Measurements from ENCODE around the gene NDC80. TPM values are rescaled to one million over a fixed set of nuclear protein-coding genes. Genes with fewer than 3 reads are reported as not detected.

Gene NDC80
- total RNA-seq, 1 experiment from 2014 or later, result 36.0 TPM

GRCh38 chr18:2536063-2536462, 35.3 kb upstream of the NDC80 start:
- intact Hi-C loops (cut with micrococcal nuclease; ENCODE audit: unreplicated experiment) (no loop called here), in situ Hi-C loops (cut with HindIII; ENCODE audit: low pct_unique_long_range_greater_than_20kb, low sequenced_read_pairs) (no loop called here)

GRCh38 chr18:2536493-2536892, 34.9 kb upstream of the NDC80 start:
- Histone ChIP-seq H3K27ac (ENCODE audit: low read length) (no peak overlapping the region), H3K27me3 (ENCODE audit: control insufficient read depth, insufficient read depth, low read length) (no peaks in the 10 kb centered on the region), H3K36me3 (ENCODE audit: control insufficient read depth, insufficient read depth, low read length) (no peaks in the 10 kb centered on the region), H3K4me1 (ENCODE audit: control insufficient read depth, insufficient read depth, low read length) (no peaks in the 10 kb centered on the region), H3K9me3 (ENCODE audit: control insufficient read depth, insufficient read depth, low read depth, low read length) (no peaks in the 10 kb centered on the region), H3K4me3 (ENCODE audit: low read depth in 2 of 2, low read length in 2 of 2) (no peak overlapping the region)
- ATAC-seq (no peak), DNase-seq (ENCODE audit: low read depth, low spot score) (no peak)
- CTCF ChIA-PET, result no interaction called here
- intact Hi-C loops (cut with micrococcal nuclease; ENCODE audit: unreplicated experiment), result no loop called here
- in situ Hi-C loops (cut with HindIII; ENCODE audit: low pct_unique_long_range_greater_than_20kb, low sequenced_read_pairs), result no loop called here
- POLR2A ChIA-PET, result no interaction called here
- TF ChIP-seq SIN3A (IDR thresholded peaks at IDR 0.05; ENCODE audit: borderline replicate concordance, insufficient read depth, low read depth, low read length), result no peak
- no peak for TF ChIP-seq CTCF (IDR thresholded peaks at IDR 0.05)
- TF ChIP-seq POLR2AphosphoS5 (IDR thresholded peaks at IDR 0.05; ENCODE audit: low read depth, low read length), result no peak
- no peak for TF ChIP-seq TCF7L2 (IDR thresholded peaks at IDR 0.05; ENCODE audit: low read depth, low read length)
- no peak for TF ChIP-seq REST (IDR thresholded peaks at IDR 0.05; ENCODE audit: insufficient read depth in 1 of 2, low read depth in 2 of 2, low read length in 1 of 2)
- BruUV-seq (replicated peaks), result no TSS peak

More at GRCh38 chr18:2536063-2536462, 35.3 kb upstream of the NDC80 start:
- TF ChIP-seq SIN3A (IDR thresholded peaks at IDR 0.05; ENCODE audit: borderline replicate concordance, insufficient read depth, low read depth, low read length), result no peak
- TF ChIP-seq TCF7L2 (IDR thresholded peaks at IDR 0.05; ENCODE audit: low read depth, low read length), result no peak
- TF ChIP-seq POLR2AphosphoS5 (IDR thresholded peaks at IDR 0.05; ENCODE audit: low read depth, low read length), result no peak
- TF ChIP-seq CTCF (IDR thresholded peaks at IDR 0.05), result no peak
- H3K4me1 ChIP-seq (ENCODE audit: control insufficient read depth, insufficient read depth, low read length), result no peaks in the 10 kb centered on the region
- H3K36me3 ChIP-seq (ENCODE audit: control insufficient read depth, insufficient read depth, low read length), result no peaks in the 10 kb centered on the region
- ChIA-PET CTCF (no interaction called here), POLR2A (no interaction called here)
- no peak for DNase-seq (ENCODE audit: low read depth, low spot score)
- no peak for ATAC-seq
- H3K4me3 ChIP-seq (ENCODE audit: low read depth in 2 of 2, low read length in 2 of 2), result no peak overlapping the region
- no peaks in the 10 kb centered on the region for H3K9me3 ChIP-seq (ENCODE audit: control insufficient read depth, insufficient read depth, low read depth, low read length)
- H3K27me3 ChIP-seq (ENCODE audit: control insufficient read depth, insufficient read depth, low read length), result no peaks in the 10 kb centered on the region
- BruUV-seq (replicated peaks), result no TSS peak
- H3K27ac ChIP-seq (ENCODE audit: low read length), result no peak overlapping the region

Measured in Panc1 (cell line).